ENCODE results near the gene PRIM2. TPM values are rescaled to one million over a fixed set of nuclear protein-coding genes. Genes with fewer than 3 reads are reported as not detected.
A peak's percentile ranks its signal among the peaks of the same experiment; 100 is the strongest.
"Not testable (repeated sequence)": the region's sequence is repeated elsewhere in the genome, so short reads cannot be mapped to it uniquely, and the experiment has no call there.

Gene PRIM2
- total and polyA plus RNA-seq, 2 of the 4 experiments (the other 2 are of a cell fraction): 11.8 to 37.5 TPM

DNA sequence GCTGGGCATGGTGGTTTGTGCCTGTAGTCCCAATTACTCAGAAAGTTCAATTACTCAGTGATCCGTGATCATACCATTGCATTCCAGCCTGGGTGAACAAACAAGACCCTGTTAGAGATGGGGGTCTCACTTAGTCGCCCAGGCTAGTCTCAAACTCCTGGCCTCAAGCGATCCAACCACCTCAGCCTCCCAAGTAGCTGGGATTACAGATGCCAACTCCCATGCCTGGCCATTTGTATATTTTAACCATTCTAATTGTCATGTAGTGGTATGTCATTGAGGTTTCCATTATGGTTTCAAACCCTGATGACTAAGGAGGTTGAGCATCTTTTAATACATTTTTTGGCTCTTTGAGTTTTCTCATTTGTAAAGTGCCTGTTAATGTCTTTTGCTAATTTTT is 58.7 kb downstream of the PRIM2 start:
- H3K4me2 ChIP-seq (ENCODE audit: low read depth, low read length); H3K4me1 ChIP-seq (ENCODE audit: control insufficient read depth, insufficient read depth, low read length); H4K8ac ChIP-seq (ENCODE audit: low read depth in 2 of 2, low read length in 2 of 2); intact Hi-C loops (cut with micrococcal nuclease); H3K27me3 ChIP-seq (ENCODE audit: control insufficient read depth, insufficient read depth, low read length); H3K56ac ChIP-seq (ENCODE audit: extremely low read depth, insufficient read depth, low read length); H2BK20ac ChIP-seq (ENCODE audit: low read depth, low read length); H2BK15ac ChIP-seq (ENCODE audit: low read depth, low read length); H4K20me1 ChIP-seq (ENCODE audit: insufficient read depth, low read length); H3K9me3 ChIP-seq (ENCODE audit: control insufficient read depth, insufficient read depth, low read length); H3K9ac ChIP-seq (ENCODE audit: low read depth, low read length); dilution Hi-C loops (cut with HindIII; ENCODE audit: low sequenced_read_pairs, unreplicated experiment); H3K36me3 ChIP-seq (ENCODE audit: control insufficient read depth, insufficient read depth, low read length); DNase-seq; H3K9me1 ChIP-seq (ENCODE audit: insufficient read depth, low read length); in situ Hi-C loops (cut with MboI; ENCODE audit: low sequenced_read_pairs); CTCF ChIA-PET; H4K91ac ChIP-seq (ENCODE audit: insufficient read depth, low read depth, low read length); ATAC-seq (ENCODE audit: low read depth); BruUV-seq (replicated peaks); H3K4ac ChIP-seq (ENCODE audit: low read depth, low read length); POLR2A ChIA-PET (ENCODE audit: unreplicated experiment); H2AK5ac ChIP-seq (ENCODE audit: low read depth, low read length); H3K4me3 ChIP-seq (ENCODE audit: insufficient read depth, low read depth, low read length); H3K23ac ChIP-seq (ENCODE audit: low read depth, low read length); H2AK9ac ChIP-seq (replicated peaks; ENCODE audit: low read depth, low read length, poor library complexity); H3K27ac ChIP-seq (ENCODE audit: insufficient read depth, low read length); H3K14ac ChIP-seq (replicated peaks; ENCODE audit: low read depth, low read length); H2BK120ac ChIP-seq (ENCODE audit: low read depth, low read length); H2AFZ ChIP-seq (replicated peaks; ENCODE audit: low read length, poor library complexity): not testable (repeated sequence)
- Histone ChIP-seq H3K18ac (ENCODE audit: low read depth, low read length) (peak overlapping the region; percentile 28; the same call in 1 of the 2 replicates), H2BK5ac (ENCODE audit: low read depth, low read length, poor library complexity, severe bottlenecking) (peak overlapping the region; percentile 70), H4K5ac (ENCODE audit: low read depth, low read length) (peak overlapping the region; percentile 1; the same call in 1 of the 2 replicates), H3K79me1 (ENCODE audit: low read depth in 1 of 2, low read length in 2 of 2) (peaks cover 11 to 13% of the 10 kb centered on the region in 2 experiments; a peak in 3 of 4 replicates)
- WGBS, 2 experiments (ENCODE audit: extremely low coverage in 2 of 2, insufficient read length in 1 of 2): no CpG with 5 or more reads among the region's 3 CpGs

DNA sequence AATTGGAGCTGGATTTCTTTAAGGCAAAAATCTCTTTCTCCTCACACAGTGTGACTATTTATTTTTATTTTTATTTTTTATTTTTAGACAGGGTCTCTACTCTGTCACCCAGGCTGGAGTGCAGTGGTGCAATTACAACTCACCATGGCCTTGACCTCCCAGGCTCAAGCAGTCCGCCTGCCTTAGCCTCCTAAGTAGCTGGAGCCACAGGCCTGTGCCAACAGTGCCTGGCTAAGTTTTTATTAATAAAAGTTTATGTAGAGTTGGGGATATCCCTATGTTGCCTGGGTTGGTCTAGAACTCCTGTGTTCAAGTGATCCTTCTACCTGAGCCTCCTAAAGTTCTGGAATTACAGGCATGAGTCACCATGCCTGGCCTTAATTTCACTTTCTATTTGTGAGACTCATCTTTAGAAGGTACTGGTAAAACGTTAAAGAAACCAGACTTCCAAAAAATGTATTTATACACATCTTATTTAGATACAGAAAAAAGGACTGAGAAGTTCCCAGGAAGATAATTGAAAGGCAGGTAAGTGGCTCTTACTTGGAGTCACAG is 71.7 kb downstream of the PRIM2 start:
- Histone ChIP-seq H3K27ac (ENCODE audit: insufficient read depth, low read length) (peak overlapping the region; percentile 29; the same call in 1 of the 2 replicates), H3K18ac (ENCODE audit: low read depth, low read length) (peak overlapping the region; percentile 23; the same call in 1 of the 2 replicates), H4K5ac (ENCODE audit: low read depth, low read length) (peak overlapping the region; percentile 56; the same call in 1 of the 2 replicates), H3K79me1 (ENCODE audit: low read depth in 1 of 2, low read length in 2 of 2) (peaks cover 6 to 19% of the 10 kb centered on the region in 2 experiments; a peak in 2 of 4 replicates), H2BK5ac (ENCODE audit: low read depth, low read length, poor library complexity, severe bottlenecking) (peak overlapping the region; percentile 13), H2BK120ac (ENCODE audit: low read depth, low read length) (0 out of 2 replicates have a peak overlapping the region, but pooled peaks have one; percentile 60), H2AK5ac (ENCODE audit: low read depth, low read length) (peak overlapping the region; percentile 28; the same call in 1 of the 2 replicates)
- H3K9me3 ChIP-seq (ENCODE audit: control insufficient read depth, insufficient read depth, low read length); H4K8ac ChIP-seq (ENCODE audit: low read depth in 2 of 2, low read length in 2 of 2); H3K36me3 ChIP-seq (ENCODE audit: control insufficient read depth, insufficient read depth, low read length); BruUV-seq (replicated peaks); H3K23ac ChIP-seq (ENCODE audit: low read depth, low read length); H4K20me1 ChIP-seq (ENCODE audit: insufficient read depth, low read length); H2BK15ac ChIP-seq (ENCODE audit: low read depth, low read length); H3K14ac ChIP-seq (replicated peaks; ENCODE audit: low read depth, low read length); H3K9me1 ChIP-seq (ENCODE audit: insufficient read depth, low read length); H3K56ac ChIP-seq (ENCODE audit: extremely low read depth, insufficient read depth, low read length); H4K91ac ChIP-seq (ENCODE audit: insufficient read depth, low read depth, low read length); H3K4me2 ChIP-seq (ENCODE audit: low read depth, low read length); H2AFZ ChIP-seq (replicated peaks; ENCODE audit: low read length, poor library complexity); dilution Hi-C loops (cut with HindIII; ENCODE audit: low sequenced_read_pairs, unreplicated experiment); H2BK20ac ChIP-seq (ENCODE audit: low read depth, low read length); H3K4me1 ChIP-seq (ENCODE audit: control insufficient read depth, insufficient read depth, low read length); H3K4ac ChIP-seq (ENCODE audit: low read depth, low read length); CTCF ChIA-PET; in situ Hi-C loops (cut with MboI; ENCODE audit: low sequenced_read_pairs); H3K9ac ChIP-seq (ENCODE audit: low read depth, low read length); H3K4me3 ChIP-seq (ENCODE audit: insufficient read depth, low read depth, low read length); DNase-seq; intact Hi-C loops (cut with micrococcal nuclease); POLR2A ChIA-PET (ENCODE audit: unreplicated experiment); H3K27me3 ChIP-seq (ENCODE audit: control insufficient read depth, insufficient read depth, low read length); ATAC-seq (ENCODE audit: low read depth); H2AK9ac ChIP-seq (replicated peaks; ENCODE audit: low read depth, low read length, poor library complexity): not testable (repeated sequence)
- WGBS, 2 experiments (ENCODE audit: extremely low coverage in 2 of 2, insufficient read length in 1 of 2): no CpG with 5 or more reads among the region's 2 CpGs

All from IMR-90 (cell line).